Caco-2 (cell line): ENCODE results near the gene SGF29. TPM values are rescaled to one million over a fixed set of nuclear protein-coding genes. Genes with fewer than 3 reads are reported as not detected.

ENCODE experiments used
- BruUV-seq: library from RNA; stranded (reverse); fragments of 400-500 nt; replicated peaks from 2 replicates; lab custom pipeline; 2021; lab: Mats Ljungman, UMichigan
- CTCF ChIA-PET: fragments of 300-600 bp; sonication (Branson Sonifier 250); formaldehyde crosslinking; loops from one replicate; lab custom pipeline; 2022; ENCODE audit warnings: antibody characterized with exemption; lab: Charles Lee
- POLR2A ChIA-PET: fragments of 300-600 bp; sonication (Branson Sonifier 250); formaldehyde crosslinking; loops from one replicate; lab custom pipeline; 2022; ENCODE audit warnings: antibody characterized with exemption; lab: Charles Lee
- DNase-seq, 2 experiments: peaks; one replicate each; pipeline versions ENCODE4 v3.0.0 to v3.0.0-alpha.2; 2020 to 2022
- H3K27me3 ChIP-seq: replicated peaks from 2 replicates; pipeline ENCODE4 v1.6.0; 2011; ENCODE audit warnings: low read length; ENCODE audit not compliant: control insufficient read depth, insufficient read depth
- H3K36me3 ChIP-seq: 2 replicates; pipeline ENCODE4 v1.5.1; 2011; ENCODE audit warnings: low read length; ENCODE audit not compliant: control insufficient read depth, insufficient read depth
- H3K4me1 ChIP-seq: fragments of 250-450 bp; sonication (Bioruptor Pico); 2 replicates; pipeline ENCODE4 v1.5.1; 2020; ENCODE audit warnings: mild to moderate bottlenecking
- H3K4me3 ChIP-seq: 2 replicates; pipeline ENCODE4 v1.5.1; 2011; ENCODE audit warnings: low read depth, mild to moderate bottlenecking, control low read depth, low read length
- H3K9me3 ChIP-seq: fragments of 250-450 bp; sonication (Bioruptor Pico); 2 replicates; pipeline ENCODE4 v1.5.1; 2020; ENCODE audit warnings: mild to moderate bottlenecking, moderate library complexity
- H3K27ac Mint-ChIP-seq: one replicate; pipeline ENCODE4 v1.8.0; 2022; ENCODE audit warnings: mixed read lengths; ENCODE audit not compliant: unreplicated experiment
- H3K27me3 Mint-ChIP-seq: one replicate; pipeline ENCODE4 v1.8.0; 2022; ENCODE audit warnings: mixed read lengths; ENCODE audit not compliant: insufficient read depth, unreplicated experiment
- H3K36me3 Mint-ChIP-seq: one replicate; pipeline ENCODE4 v1.8.0; 2022; ENCODE audit warnings: mild to moderate bottlenecking, mixed read lengths; ENCODE audit not compliant: insufficient read depth, unreplicated experiment
- H3K4me1 Mint-ChIP-seq: one replicate; pipeline ENCODE4 v1.8.0; 2022; ENCODE audit warnings: low read depth, mixed read lengths; ENCODE audit not compliant: unreplicated experiment
- H3K4me3 Mint-ChIP-seq: one replicate; pipeline ENCODE4 v1.8.0; 2022; ENCODE audit warnings: mild to moderate bottlenecking, moderate library complexity, mixed read lengths; ENCODE audit not compliant: unreplicated experiment
- H3K9me3 Mint-ChIP-seq: one replicate; pipeline ENCODE4 v1.8.0; 2022; ENCODE audit warnings: mixed read lengths; ENCODE audit not compliant: unreplicated experiment
- intact Hi-C: fragments of 100-400 bp; cut with micrococcal nuclease; formaldehyde crosslinking; loops from one replicate; pipeline ENCODE4 v1.10.0; 2022; ENCODE audit not compliant: unreplicated experiment
- total RNA-seq: library from RNA; stranded (reverse); gene quantifications from 2 replicates; pipeline ENCODE4 v1.2.3, GENCODE V29; 2022
- TF ChIP-seq, protein P1 (sequence below), 2 experiments: fragments of 200-600 bp in 1 of 2; IDR thresholded peaks; 1 replicate in 1 of 2; 2 replicates in 1 of 2; pipeline versions ENCODE4 v1.5.1 to v1.8.0; 2011 to 2022; ENCODE audit warnings: antibody characterized with exemption in 1 of 2, control low read depth in 1 of 2, inconsistent platforms in 1 of 2, low read depth in 1 of 2, low read length in 1 of 2, mild to moderate bottlenecking in 1 of 2, moderate library complexity in 1 of 2; ENCODE audit not compliant: insufficient read depth in 1 of 2, severe bottlenecking in 1 of 2, unreplicated experiment in 1 of 2

Gene SGF29
- total RNA-seq, 1 experiment from 2014 or later = 29.8 TPM

DNA sequence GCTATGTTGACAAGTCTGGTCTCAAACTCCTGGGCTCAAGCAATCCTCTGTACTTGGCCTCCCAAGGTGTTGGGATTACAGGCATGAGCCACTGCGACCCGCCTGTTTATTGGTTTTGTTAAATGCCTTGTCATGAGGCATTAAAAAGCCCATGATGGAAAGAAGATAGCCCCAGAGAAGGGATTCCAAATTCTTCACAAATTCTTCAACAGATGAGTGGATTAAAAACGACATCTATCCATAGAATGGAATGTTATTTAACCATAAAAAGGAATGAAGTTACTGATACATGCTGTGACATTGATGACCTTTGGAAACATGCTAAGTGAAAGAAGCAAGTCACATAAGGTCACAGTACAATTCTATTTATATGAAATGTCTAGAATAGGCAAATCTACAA lies 4.7 kb downstream of the SGF29 start:
- H3K27ac Mint-ChIP-seq = no peak overlapping the region
- peaks cover 8% of the 10 kb centered on the region for H3K4me1 Mint-ChIP-seq
- no peak overlapping the region for H3K4me3 Mint-ChIP-seq
- POLR2A ChIA-PET = no interaction called here
- H3K36me3 Mint-ChIP-seq = peaks cover 17% of the 10 kb centered on the region
- H3K36me3 ChIP-seq = no peaks in the 10 kb centered on the region; the same call in 1 of the 2 replicates
- H3K4me3 ChIP-seq = no peak overlapping the region
- H3K4me1 ChIP-seq = peaks cover 15% of the 10 kb centered on the region
- H3K27me3 Mint-ChIP-seq = no peaks in the 10 kb centered on the region
- H3K9me3 ChIP-seq = no peaks in the 10 kb centered on the region
- DNase-seq = no peak
- no TSS peak for BruUV-seq
- no peaks in the 10 kb centered on the region for H3K27me3 ChIP-seq
- intact Hi-C loops = no loop called here
- CTCF ChIA-PET = no interaction called here
- TF ChIP-seq, protein P1, sequence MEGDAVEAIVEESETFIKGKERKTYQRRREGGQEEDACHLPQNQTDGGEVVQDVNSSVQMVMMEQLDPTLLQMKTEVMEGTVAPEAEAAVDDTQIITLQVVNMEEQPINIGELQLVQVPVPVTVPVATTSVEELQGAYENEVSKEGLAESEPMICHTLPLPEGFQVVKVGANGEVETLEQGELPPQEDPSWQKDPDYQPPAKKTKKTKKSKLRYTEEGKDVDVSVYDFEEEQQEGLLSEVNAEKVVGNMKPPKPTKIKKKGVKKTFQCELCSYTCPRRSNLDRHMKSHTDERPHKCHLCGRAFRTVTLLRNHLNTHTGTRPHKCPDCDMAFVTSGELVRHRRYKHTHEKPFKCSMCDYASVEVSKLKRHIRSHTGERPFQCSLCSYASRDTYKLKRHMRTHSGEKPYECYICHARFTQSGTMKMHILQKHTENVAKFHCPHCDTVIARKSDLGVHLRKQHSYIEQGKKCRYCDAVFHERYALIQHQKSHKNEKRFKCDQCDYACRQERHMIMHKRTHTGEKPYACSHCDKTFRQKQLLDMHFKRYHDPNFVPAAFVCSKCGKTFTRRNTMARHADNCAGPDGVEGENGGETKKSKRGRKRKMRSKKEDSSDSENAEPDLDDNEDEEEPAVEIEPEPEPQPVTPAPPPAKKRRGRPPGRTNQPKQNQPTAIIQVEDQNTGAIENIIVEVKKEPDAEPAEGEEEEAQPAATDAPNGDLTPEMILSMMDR (IDR thresholded peaks at IDR 0.05; ENCODE audit: insufficient read depth in 1 of 2, low read depth in 1 of 2, low read length in 1 of 2, severe bottlenecking in 1 of 2, unreplicated experiment in 1 of 2) = no peak
- H3K9me3 Mint-ChIP-seq = no peaks in the 10 kb centered on the region

DNA sequence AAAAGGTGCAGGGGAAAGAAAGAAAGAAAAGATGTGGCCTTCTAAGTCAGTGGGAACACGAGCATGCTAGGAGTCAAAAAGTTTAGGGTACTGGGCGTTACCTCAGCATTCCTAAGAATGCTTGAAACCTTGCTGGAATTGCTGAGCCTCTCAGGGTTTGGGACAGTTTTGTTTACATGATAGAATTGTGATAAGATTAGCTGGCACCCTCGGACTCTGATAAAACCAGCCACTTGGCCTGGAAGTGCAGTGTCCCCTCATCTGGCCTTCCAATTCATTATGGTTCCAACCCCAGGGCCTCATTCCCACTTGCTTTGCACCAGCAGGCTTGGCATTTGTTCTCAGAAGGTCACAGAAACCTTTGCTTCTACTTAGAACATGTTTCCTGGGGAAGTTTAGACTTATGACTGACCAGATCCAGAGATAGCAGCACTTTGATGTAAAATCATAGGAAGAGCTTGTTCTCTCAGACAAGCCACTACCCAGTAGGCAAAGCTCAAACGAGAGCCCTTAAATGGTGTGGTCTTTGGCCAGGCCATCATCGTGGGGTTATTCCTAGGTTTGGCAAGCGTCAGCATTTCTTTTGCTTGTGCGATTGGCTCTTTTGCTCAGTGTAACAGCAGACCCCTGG lies 8.0 kb downstream of the SGF29 start:
- no peak overlapping the region for H3K4me3 Mint-ChIP-seq
- intact Hi-C loops = no loop called here
- peaks cover 11% of the 10 kb centered on the region for H3K9me3 Mint-ChIP-seq
- ChIA-PET POLR2A (no interaction called here), CTCF (no interaction called here)
- BruUV-seq = no TSS peak
- H3K27me3 ChIP-seq = no peaks in the 10 kb centered on the region
- H3K27me3 Mint-ChIP-seq = no peaks in the 10 kb centered on the region
- peaks cover 15% of the 10 kb centered on the region for H3K4me1 ChIP-seq
- H3K4me3 ChIP-seq = no peak overlapping the region
- no peaks in the 10 kb centered on the region; the same call in 1 of the 2 replicates for H3K36me3 ChIP-seq
- H3K36me3 Mint-ChIP-seq = peaks cover 24% of the 10 kb centered on the region
- peak; percentile 20 to 59 for DNase-seq
- peaks cover under 1% of the 10 kb centered on the region; the same call in 1 of the 2 replicates for H3K9me3 ChIP-seq
- no peaks in the 10 kb centered on the region for H3K4me1 Mint-ChIP-seq
- TF ChIP-seq, protein P1 (IDR thresholded peaks at IDR 0.05; ENCODE audit: insufficient read depth in 1 of 2, low read depth in 1 of 2, low read length in 1 of 2, severe bottlenecking in 1 of 2, unreplicated experiment in 1 of 2) = no peak
- H3K27ac Mint-ChIP-seq = peak overlapping the region; percentile 40

DNA sequence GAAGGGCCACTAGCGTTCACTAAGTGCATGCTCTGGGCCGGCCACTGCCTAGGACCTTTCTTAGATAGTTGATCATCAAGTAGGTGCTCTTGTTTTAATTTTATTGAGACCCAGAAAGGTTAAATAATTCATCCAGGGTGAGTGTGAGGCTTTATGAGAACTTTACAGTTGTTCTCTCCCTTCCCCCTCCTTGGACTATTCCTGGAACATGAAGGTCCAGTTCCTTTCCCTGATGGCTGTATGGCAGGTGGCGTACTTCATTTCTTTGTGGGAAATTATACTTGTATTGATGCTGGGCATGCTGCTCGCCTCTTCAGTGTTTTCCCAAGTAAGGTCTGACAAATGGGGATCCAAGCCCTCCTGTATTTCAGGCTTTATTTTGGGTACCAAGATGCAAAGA lies 8.5 kb downstream of the SGF29 start:
- CTCF ChIA-PET = no interaction called here
- peaks cover 1% of the 10 kb centered on the region for H3K4me1 Mint-ChIP-seq

More for the DNA sequence above, 8.5 kb downstream of the SGF29 start:
- no TSS peak for BruUV-seq
- POLR2A ChIA-PET = no interaction called here
- Histone ChIP-seq H3K4me1 (peaks cover 15% of the 10 kb centered on the region), H3K27me3 (no peaks in the 10 kb centered on the region), H3K4me3 (no peak overlapping the region), H3K9me3 (peaks cover 6% of the 10 kb centered on the region; the same call in 1 of the 2 replicates), H3K36me3 (no peaks in the 10 kb centered on the region; the same call in 1 of the 2 replicates)
- DNase-seq = no peak
- Mint-ChIP-seq H3K4me3 (no peak overlapping the region), H3K36me3 (peaks cover 21% of the 10 kb centered on the region), H3K9me3 (peaks cover 14% of the 10 kb centered on the region), H3K27ac (peak overlapping the region; percentile 40), H3K27me3 (no peaks in the 10 kb centered on the region)
- TF ChIP-seq, protein P1 (IDR thresholded peaks at IDR 0.05; ENCODE audit: insufficient read depth in 1 of 2, low read depth in 1 of 2, low read length in 1 of 2, severe bottlenecking in 1 of 2, unreplicated experiment in 1 of 2) = no peak
- intact Hi-C loops = no loop called here
